ENCODE measurements around the gene PSD2.

GRCh38 chr5:139765409-139766217 lies 30.0 kb upstream of the PSD2 start:
- TF ChIP-seq POLR2A (IDR thresholded peaks at IDR 0.05; ENCODE audit: low read length) (no peak), GATA1 (IDR thresholded peaks at IDR 0.05; ENCODE audit: low read depth, low read length) (no peak)

All from erythroblast (primary cell).